Measurements from ENCODE around the gene SMARCB1. TPM values are rescaled to one million over a fixed set of nuclear protein-coding genes. Genes with fewer than 3 reads are reported as not detected.

SMARCB1 gene
- total and polyA plus RNA-seq, 4 donors = 39.2 to 69.6 (median 47.8) TPM

GRCh38 chr22:23796461-23796860 is 9.7 kb downstream of the SMARCB1 start:
- Histone ChIP-seq H3K36me3 (ENCODE audit: control insufficient read depth in 4 of 4, insufficient read depth in 4 of 4, low read length in 4 of 4) (peaks cover 22 to 54% (median 53%) of the 10 kb centered on the region in 4 donors), H3K9me3 (ENCODE audit: control insufficient read depth in 4 of 4, insufficient read depth in 3 of 4, low read length in 3 of 4) (no peaks in the 10 kb centered on the region), H3K4me3 (no peak overlapping the region), H3K9ac (ENCODE audit: insufficient read depth in 1 of 2, low read length in 2 of 2) (no peak overlapping the region), H3K27me3 (ENCODE audit: control insufficient read depth in 3 of 3, insufficient read depth in 3 of 3, low read length in 2 of 3) (no peaks in the 10 kb centered on the region), H3K27ac (ENCODE audit: low read depth in 1 of 2, low read length in 1 of 2) (no peak overlapping the region), H3K4me1 (ENCODE audit: control insufficient read depth in 5 of 5, insufficient read depth in 5 of 5, low read length in 5 of 5) (peaks cover 0 to 3% (median 0%) of the 10 kb centered on the region in 5 donors)
- no peak for TF ChIP-seq CTCF (IDR thresholded peaks at IDR 0.05; ENCODE audit: control extremely low read depth, extremely low read depth)
- DNase-seq (no peak), ATAC-seq (ENCODE audit: insufficient read depth, low FRiP score) (no peak)
- 72 to 83% methylated on average over 5 of the region's 5 CpGs for WGBS, 2 donors

DNA sequence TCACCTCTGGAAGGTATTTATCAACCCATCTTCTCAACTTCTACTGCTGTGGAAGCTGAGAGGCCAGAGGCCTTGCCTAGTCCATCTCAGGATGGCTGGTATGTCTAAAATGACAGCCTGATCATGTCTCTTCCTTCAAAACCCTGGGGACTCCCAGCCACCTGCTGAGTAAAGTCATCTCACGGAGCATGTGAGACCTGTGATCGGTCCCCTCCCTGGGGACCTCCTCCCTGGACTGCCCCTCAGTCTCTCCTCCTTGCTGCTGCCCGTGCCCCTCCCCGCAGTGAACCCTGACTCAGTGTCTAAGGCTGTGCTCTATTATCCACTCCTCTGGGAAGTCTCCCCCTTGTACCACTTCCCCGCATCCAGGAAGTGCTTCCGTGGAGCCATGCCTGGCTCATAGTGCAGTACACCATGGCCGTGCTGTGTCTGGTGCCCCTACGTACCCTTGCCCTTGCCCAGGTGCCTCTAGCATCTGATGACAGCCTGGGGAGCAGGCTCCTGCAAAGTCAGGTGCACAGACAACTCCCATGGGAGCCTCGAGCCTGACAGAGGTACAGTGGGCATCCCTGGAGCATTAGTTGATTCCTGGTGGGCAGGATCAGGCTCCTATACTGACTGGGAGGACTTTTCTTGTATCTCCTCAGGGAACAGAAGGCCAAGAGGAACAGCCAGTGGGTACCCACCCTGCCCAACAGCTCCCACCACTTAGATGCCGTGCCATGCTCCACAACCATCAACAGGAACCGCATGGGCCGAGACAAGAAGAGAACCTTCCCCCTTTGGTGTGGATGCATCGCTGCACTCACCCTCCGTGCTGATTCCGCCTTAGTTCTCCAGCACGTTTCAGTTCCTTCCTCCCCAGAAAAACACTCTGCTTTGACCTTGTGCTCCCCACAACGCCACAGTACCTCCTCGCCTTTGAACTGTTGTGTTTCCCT is 13.8 kb downstream of the SMARCB1 start:
- Histone ChIP-seq H3K4me1 (ENCODE audit: control insufficient read depth in 5 of 5, insufficient read depth in 5 of 5, low read length in 5 of 5) (no peaks in the 10 kb centered on the region), H3K36me3 (ENCODE audit: control insufficient read depth in 4 of 4, insufficient read depth in 4 of 4, low read length in 4 of 4) (peaks cover 18 to 65% (median 55%) of the 10 kb centered on the region in 4 donors), H3K4me3 (no peak overlapping the region), H3K9me3 (ENCODE audit: control insufficient read depth in 4 of 4, insufficient read depth in 3 of 4, low read length in 3 of 4) (peaks cover 0 to 2% (median 0%) of the 10 kb centered on the region in 4 donors), H3K27me3 (ENCODE audit: control insufficient read depth in 3 of 3, insufficient read depth in 3 of 3, low read length in 2 of 3) (no peaks in the 10 kb centered on the region), H3K9ac (ENCODE audit: insufficient read depth in 1 of 2, low read length in 2 of 2) (no peak overlapping the region), H3K27ac (ENCODE audit: low read depth in 1 of 2, low read length in 1 of 2) (no peak overlapping the region)
- WGBS, 2 donors = 93 to 95% methylated on average over 18 of the region's 18 CpGs
- no peak for TF ChIP-seq CTCF (IDR thresholded peaks at IDR 0.05; ENCODE audit: control extremely low read depth, extremely low read depth)
- no peak for DNase-seq
- ATAC-seq (ENCODE audit: insufficient read depth, low FRiP score) = no peak

GRCh38 chr22:23801238-23801821 is 14.6 kb downstream of the SMARCB1 start:
- no peak for ATAC-seq (ENCODE audit: insufficient read depth, low FRiP score)
- no peak overlapping the region for H3K27ac ChIP-seq (ENCODE audit: low read depth in 1 of 2, low read length in 1 of 2)
- no peak for DNase-seq
- no peak for TF ChIP-seq CTCF (IDR thresholded peaks at IDR 0.05; ENCODE audit: control extremely low read depth, extremely low read depth)
- WGBS, 2 donors = 93 to 95% methylated on average over 11 of the region's 11 CpGs
- no peaks in the 10 kb centered on the region for H3K27me3 ChIP-seq (ENCODE audit: control insufficient read depth in 3 of 3, insufficient read depth in 3 of 3, low read length in 2 of 3)
- H3K9ac ChIP-seq (ENCODE audit: insufficient read depth in 1 of 2, low read length in 2 of 2) = no peak overlapping the region
- no peak overlapping the region for H3K4me3 ChIP-seq
- H3K9me3 ChIP-seq (ENCODE audit: control insufficient read depth in 4 of 4, insufficient read depth in 3 of 4, low read length in 3 of 4) = peaks cover 0 to 2% (median 0%) of the 10 kb centered on the region in 4 donors
- H3K4me1 ChIP-seq (ENCODE audit: control insufficient read depth in 5 of 5, insufficient read depth in 5 of 5, low read length in 5 of 5) = no peaks in the 10 kb centered on the region
- H3K36me3 ChIP-seq (ENCODE audit: control insufficient read depth in 4 of 4, insufficient read depth in 4 of 4, low read length in 4 of 4) = peaks cover 21 to 68% (median 57%) of the 10 kb centered on the region in 4 donors

All from lung (tissue), 12 donors.